Right kidney (tissue), 1 donor: ENCODE data around the gene KL.

Source experiments
- DNase-seq: peaks from one replicate; pipeline ENCODE4 v3.0.0-alpha.2; 2016

KL gene

GRCh38 chr13:33110713-33111413 lies 94.6 kb downstream of the KL start:
- no peak for DNase-seq

DNA sequence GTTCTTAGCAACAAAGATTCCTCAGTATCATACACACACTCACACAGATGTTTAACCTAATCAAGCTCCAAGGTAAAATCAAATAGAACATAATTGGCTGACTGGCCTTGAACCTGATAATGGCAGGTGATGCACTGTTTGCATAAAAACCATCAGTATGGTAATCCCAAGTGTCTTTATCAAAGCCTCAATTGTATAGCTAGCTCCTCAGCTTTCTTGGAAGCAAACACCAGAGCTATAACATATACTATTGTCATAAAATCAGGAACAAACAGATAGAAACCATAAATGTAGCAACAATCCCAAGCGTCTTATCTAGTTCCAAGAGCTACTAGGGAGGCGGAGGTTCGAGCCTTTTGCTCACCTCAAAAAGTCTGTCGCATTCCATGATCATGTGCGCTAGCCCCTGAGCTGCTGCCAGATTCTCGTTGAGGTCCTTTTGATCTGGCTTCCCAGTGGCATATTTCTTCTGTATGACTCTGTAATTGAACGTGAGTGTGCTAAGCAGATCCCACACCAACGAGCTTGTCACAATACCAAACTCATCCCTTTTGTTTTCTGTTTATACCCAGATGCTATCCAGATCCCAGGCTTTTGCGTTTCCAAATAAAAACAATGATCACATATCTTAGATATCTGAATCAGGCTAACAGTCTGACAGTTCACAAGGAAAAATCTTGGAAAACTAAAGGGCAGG lies 95.3 kb downstream of the KL start:
- DNase-seq = no peak

- DNase-seq = no peak
Observed at GRCh38 chr13:33112766-33113165, 96.5 kb downstream of the KL start.

DNA sequence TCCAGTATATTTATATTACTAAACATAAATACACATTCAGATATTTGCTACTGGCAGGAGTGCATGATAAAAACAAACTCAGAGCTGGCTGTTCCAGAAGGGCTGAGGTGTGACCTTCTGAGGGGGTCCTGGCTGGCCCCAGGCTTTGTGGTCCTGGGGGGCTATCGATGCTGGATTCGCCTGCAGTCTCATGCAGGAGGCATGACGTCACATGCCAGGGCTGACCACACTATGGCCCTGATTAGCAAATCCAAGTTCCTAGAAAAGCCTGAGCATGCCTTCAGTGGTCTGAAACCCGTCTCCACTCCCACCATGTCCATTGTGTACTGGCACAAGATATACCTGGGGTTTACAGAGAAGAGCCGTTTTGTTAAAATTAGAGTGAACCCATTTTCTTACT lies 97.9 kb downstream of the KL start:
- DNase-seq = no peak

GRCh38 chr13:33115274-33115673 lies 99.1 kb downstream of the KL start:
- DNase-seq = no peak
